ES-I3 (cell line): ENCODE results near the gene USP4.
"Not testable (repeated sequence)": the region's sequence is repeated elsewhere in the genome, so short reads cannot be mapped to it uniquely, and the experiment has no call there.

Experiments
- H3K36me3 ChIP-seq: 2 replicates; pipeline ENCODE4 v1.6.1; 2013; ENCODE audit warnings: mild to moderate bottlenecking, low read length, control low read depth, moderate library complexity; ENCODE audit not compliant: insufficient read depth
- H3K4me1 ChIP-seq: 2 replicates; pipeline ENCODE4 v1.6.1; 2013; ENCODE audit warnings: mild to moderate bottlenecking, control low read depth, low read length; ENCODE audit not compliant: insufficient read depth
- H3K9ac ChIP-seq: 2 replicates; pipeline ENCODE4 v1.6.1; 2013; ENCODE audit warnings: low read depth, mild to moderate bottlenecking, low read length, moderate library complexity
- H3K9me3 ChIP-seq: 2 replicates; pipeline ENCODE4 v1.6.1; 2013; ENCODE audit warnings: mild to moderate bottlenecking, low read length, moderate library complexity; ENCODE audit not compliant: control insufficient read depth, insufficient read depth

Gene USP4

GRCh38 chr3:49359623-49360022 is 19.8 kb upstream of the USP4 start:
- Histone ChIP-seq H3K4me1 (peaks cover 12% of the 10 kb centered on the region), H3K36me3 (peaks cover 37% of the 10 kb centered on the region), H3K9me3 (no peaks in the 10 kb centered on the region), H3K9ac (no peak overlapping the region; the same call in 1 of the 2 replicates)

- Histone ChIP-seq H3K9me3 (no peaks in the 10 kb centered on the region), H3K36me3 (peaks cover 36% of the 10 kb centered on the region), H3K4me1 (peaks cover 12% of the 10 kb centered on the region), H3K9ac (peak overlapping the region; percentile 66)
Measured at GRCh38 chr3:49358884-49359225, 19.0 kb upstream of the USP4 start.

- no peaks in the 10 kb centered on the region for H3K9me3 ChIP-seq
- peaks cover 31% of the 10 kb centered on the region for H3K36me3 ChIP-seq
- H3K4me1 ChIP-seq: peaks cover 12% of the 10 kb centered on the region
- H3K9ac ChIP-seq: peak within 1 kb of the TSS; percentile 66
Measured at GRCh38 chr3:49358217-49358883, 18.5 kb upstream of the USP4 start, which contains the start of gene GPX1. GPX1 (minus strand) TSS chr3:49358353; CDS start chr3:49358278, 75 bp downstream.

GRCh38 chr3:49357443-49358216 is 17.8 kb upstream of the USP4 start:
- Histone ChIP-seq H3K36me3 (peaks cover 26% of the 10 kb centered on the region), H3K9ac (peak overlapping the region; percentile 66), H3K4me1 (peaks cover 12% of the 10 kb centered on the region)
- not testable (repeated sequence) for H3K9me3 ChIP-seq

- Histone ChIP-seq H3K4me1 (peaks cover 12% of the 10 kb centered on the region), H3K9ac (peak overlapping the region; percentile 66; the same call in 1 of the 2 replicates), H3K36me3 (peaks cover 21% of the 10 kb centered on the region)
Measured at GRCh38 chr3:49357095-49357442, 17.2 kb upstream of the USP4 start.

GRCh38 chr3:49352890-49353421 is 13.1 kb upstream of the USP4 start:
- Histone ChIP-seq H3K9ac (no peak overlapping the region), H3K4me1 (peaks cover 6% of the 10 kb centered on the region; the same call in 1 of the 2 replicates), H3K9me3 (no peaks in the 10 kb centered on the region), H3K36me3 (peaks cover 7% of the 10 kb centered on the region; the same call in 1 of the 2 replicates)

More at GRCh38 chr3:49357095-49357442, 17.2 kb upstream of the USP4 start:
- H3K9me3 ChIP-seq: not testable (repeated sequence)

GRCh38 chr3:49352281-49352680 is 12.4 kb upstream of the USP4 start:
- H3K4me1 ChIP-seq: peaks cover 6% of the 10 kb centered on the region; the same call in 1 of the 2 replicates
- H3K36me3 ChIP-seq: peaks cover 7% of the 10 kb centered on the region; the same call in 1 of the 2 replicates
- H3K9ac ChIP-seq: no peak overlapping the region
- no peaks in the 10 kb centered on the region for H3K9me3 ChIP-seq

- no peak overlapping the region for H3K9ac ChIP-seq
- peaks cover 6% of the 10 kb centered on the region; the same call in 1 of the 2 replicates for H3K36me3 ChIP-seq
- H3K9me3 ChIP-seq: no peaks in the 10 kb centered on the region
- peaks cover 6% of the 10 kb centered on the region; the same call in 1 of the 2 replicates for H3K4me1 ChIP-seq
Measured at GRCh38 chr3:49351521-49352011, 11.7 kb upstream of the USP4 start.

- H3K9ac ChIP-seq: no peak overlapping the region
- no peaks in the 10 kb centered on the region for H3K9me3 ChIP-seq
- H3K36me3 ChIP-seq: no peaks in the 10 kb centered on the region
- peaks cover 6% of the 10 kb centered on the region; the same call in 1 of the 2 replicates for H3K4me1 ChIP-seq
Measured at GRCh38 chr3:49349348-49350114, 9.7 kb upstream of the USP4 start.

- not testable (repeated sequence) for H3K36me3 ChIP-seq, H3K4me1 ChIP-seq, H3K9ac ChIP-seq
Measured at GRCh38 chr3:49348361-49348760, 8.5 kb upstream of the USP4 start.

GRCh38 chr3:49346797-49347251 is 7.0 kb upstream of the USP4 start:
- H3K9me3 ChIP-seq: no peaks in the 10 kb centered on the region
- H3K36me3 ChIP-seq: no peaks in the 10 kb centered on the region
- H3K4me1 ChIP-seq: peaks cover 6% of the 10 kb centered on the region; the same call in 1 of the 2 replicates
- H3K9ac ChIP-seq: no peak overlapping the region

More at GRCh38 chr3:49348361-49348760, 8.5 kb upstream of the USP4 start:
- not testable (repeated sequence) for H3K9me3 ChIP-seq

- Histone ChIP-seq H3K4me1 (peaks cover 2% of the 10 kb centered on the region; the same call in 1 of the 2 replicates), H3K9me3 (no peaks in the 10 kb centered on the region), H3K36me3 (no peaks in the 10 kb centered on the region), H3K9ac (no peak overlapping the region)
Measured at GRCh38 chr3:49343163-49343562, 3.3 kb upstream of the USP4 start.

- Histone ChIP-seq H3K4me1 (peaks cover 2% of the 10 kb centered on the region; the same call in 1 of the 2 replicates), H3K9me3 (no peaks in the 10 kb centered on the region), H3K36me3 (no peaks in the 10 kb centered on the region), H3K9ac (no peak overlapping the region)
Measured at GRCh38 chr3:49341996-49342395, 2.1 kb upstream of the USP4 start.

- Histone ChIP-seq H3K4me1 (peaks cover 2% of the 10 kb centered on the region; the same call in 1 of the 2 replicates), H3K36me3 (peaks cover 5% of the 10 kb centered on the region; the same call in 1 of the 2 replicates), H3K9ac (peak overlapping the region; percentile 63), H3K9me3 (no peaks in the 10 kb centered on the region)
Measured at GRCh38 chr3:49339581-49339940, 292 bp downstream of the USP4 start.
